NCI-H2029 (cell line): Measurements from ENCODE around the gene NDUFS2.
A peak's percentile ranks its signal among the peaks of the same experiment; 100 is the strongest.
"Not testable (repeated sequence)": the region's sequence is repeated elsewhere in the genome, so short reads cannot be mapped to it uniquely, and the experiment has no call there.

ENCODE experiments used
- DNase-seq: peaks from one replicate; lab custom pipeline; 2025; lab: John Stamatoyannopoulos, UW

NDUFS2 gene

DNA sequence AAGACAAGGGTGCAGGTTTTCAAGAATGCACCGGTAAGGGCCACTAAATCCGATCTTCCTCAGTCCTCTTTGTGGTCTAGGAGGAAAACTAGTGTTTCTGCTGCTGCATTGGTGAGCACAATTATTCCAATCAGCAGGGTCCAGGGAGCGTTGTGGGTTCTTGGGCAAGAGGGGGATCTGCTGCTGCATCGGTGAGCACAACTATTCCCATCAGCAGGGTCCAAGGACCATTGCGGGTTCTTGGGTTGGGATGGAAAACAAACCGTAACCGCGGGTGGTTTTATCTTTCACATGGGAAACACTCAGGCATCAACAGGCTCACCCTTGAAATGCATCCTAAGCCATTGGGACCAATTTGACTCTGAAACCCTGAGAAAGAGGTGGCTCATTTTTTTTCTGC, 49.4 kb downstream of the NDUFS2 start:
- DNase-seq, result no peak

DNA sequence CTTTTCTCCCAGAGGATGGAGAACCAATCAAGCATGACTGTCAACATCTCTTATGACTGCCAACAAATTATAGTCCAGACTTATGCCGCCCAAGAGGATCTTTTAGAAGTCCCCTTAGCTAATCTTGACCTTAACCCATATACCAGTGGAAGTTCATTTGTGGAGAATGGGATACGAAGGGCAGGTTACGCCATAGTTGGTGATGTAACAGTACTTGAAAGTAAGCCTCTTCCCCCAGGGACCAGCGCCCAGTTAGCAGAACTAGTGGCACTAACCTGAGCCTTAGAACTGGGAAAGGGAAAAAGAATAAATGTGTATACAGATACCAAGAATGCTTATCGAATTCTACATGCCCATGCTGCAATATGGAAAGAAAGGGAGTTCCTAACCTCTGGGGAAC, 53.1 kb downstream of the NDUFS2 start:
- not testable (repeated sequence) for DNase-seq

DNA sequence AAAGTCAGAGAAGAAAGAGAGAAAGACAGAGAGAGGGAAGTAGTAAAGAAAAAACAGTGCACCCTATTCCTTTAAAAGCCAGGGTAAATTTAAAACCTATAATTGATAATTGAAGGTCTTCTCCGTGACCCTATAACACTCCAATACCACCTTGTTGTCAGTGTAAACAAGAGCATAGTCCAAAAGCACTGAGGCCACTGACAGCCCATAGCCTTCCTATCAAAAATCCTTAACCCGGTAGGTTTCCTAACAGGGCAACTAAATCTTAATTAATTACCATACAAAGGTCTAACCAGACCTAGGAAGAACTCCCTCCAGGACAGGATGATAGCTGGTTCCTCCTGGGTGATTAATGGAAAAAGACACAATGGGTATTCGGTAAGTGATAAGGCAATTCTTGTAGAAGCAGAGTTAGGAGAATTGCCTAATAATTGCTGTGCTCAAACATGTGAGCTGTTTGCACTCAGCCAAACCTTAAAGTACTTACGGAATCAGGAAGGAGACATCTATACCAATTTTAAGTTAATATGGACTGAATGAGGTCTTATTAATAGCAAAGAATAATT, 53.9 kb downstream of the NDUFS2 start:
- not testable (repeated sequence) for DNase-seq

DNA sequence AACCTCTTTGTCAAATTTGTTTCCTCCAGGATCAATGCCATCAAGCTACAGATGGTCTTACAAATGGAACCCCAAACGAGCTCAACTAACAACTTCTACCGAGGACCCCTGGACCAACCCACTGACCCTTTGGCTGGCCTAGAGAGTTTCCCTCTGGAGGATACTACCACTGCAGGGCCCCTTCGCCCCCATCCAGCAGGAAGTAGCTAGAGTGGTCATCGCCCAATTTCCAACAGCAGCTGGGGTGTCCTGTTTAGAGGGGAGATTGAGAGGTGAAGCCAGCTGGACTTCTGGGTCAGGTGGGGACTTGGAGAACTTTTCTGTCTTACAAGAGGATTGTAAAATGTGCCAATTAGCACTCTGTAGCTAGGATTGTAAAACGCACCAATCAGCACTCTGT, 54.9 kb downstream of the NDUFS2 start:
- DNase-seq, result not testable (repeated sequence)

DNA sequence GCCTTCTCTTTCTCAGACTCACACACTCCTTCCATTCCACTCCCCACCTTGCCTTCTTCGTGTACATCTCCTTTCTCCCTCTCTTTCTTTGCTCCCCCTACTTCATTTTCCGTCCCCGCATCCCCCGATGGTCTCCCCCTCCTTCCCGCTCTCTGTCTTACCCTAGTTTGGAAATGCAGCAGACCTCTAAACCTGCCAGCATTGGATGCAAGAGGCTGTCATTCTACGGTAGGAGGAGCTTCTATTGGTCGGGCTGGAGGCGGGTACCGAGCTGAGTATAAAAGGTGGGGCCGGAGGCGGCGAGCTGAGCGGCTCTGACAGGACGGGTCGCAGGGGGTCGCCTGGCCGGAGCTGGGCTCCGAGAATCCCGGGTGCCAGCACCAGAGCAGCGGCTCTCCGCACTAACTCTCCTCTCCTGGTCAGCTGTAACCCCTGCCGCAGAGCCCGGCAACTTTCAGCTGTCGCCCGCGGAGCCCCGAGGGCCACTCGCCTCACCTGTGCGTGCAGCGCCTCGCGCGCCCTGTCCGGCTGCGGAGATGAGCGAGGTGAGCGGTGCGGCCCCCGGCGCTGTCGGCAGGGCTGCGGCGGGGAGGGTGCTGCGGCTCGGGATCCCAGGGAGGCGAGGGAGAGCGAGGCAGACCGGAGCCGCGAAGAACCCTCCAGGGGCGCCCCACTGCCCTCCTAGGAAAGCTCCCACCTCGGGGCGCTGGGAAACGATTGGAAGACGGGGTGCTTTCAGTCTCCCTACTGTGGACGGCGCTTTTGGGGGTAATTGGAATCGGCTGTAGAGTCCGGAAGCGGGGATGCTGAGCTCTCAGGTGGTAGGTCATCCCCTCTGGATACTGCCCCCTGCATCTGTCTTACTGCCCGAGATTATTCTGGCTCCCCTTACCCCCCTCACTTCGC, 56.5 kb downstream of the NDUFS2 start, which contains the start of gene PCP4L1:
TSS of gene PCP4L1 (plus strand) at position 307 of the 906 bp plus-strand sequence. CDS start at position 537, 230 bp downstream.
- peak; percentile 25 for DNase-seq

DNA sequence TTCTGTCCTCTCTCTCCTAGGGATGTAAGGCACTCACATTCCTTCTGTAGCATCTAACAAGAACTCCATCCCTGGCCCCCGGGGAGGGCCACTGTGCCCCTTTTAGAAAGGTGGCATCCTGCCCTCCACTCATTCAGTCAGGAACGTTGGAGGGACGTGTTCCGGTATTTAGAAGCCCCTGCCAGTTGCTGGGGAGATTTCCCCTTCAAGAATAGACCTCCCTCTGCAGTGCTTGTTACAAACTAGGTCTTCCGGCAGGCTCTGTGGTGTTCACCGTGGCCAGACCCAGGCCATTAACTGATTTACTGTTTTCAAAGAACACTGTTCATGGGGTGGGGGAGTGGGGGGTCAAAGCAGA, 57.2 kb downstream of the NDUFS2 start:
- no peak for DNase-seq

DNA sequence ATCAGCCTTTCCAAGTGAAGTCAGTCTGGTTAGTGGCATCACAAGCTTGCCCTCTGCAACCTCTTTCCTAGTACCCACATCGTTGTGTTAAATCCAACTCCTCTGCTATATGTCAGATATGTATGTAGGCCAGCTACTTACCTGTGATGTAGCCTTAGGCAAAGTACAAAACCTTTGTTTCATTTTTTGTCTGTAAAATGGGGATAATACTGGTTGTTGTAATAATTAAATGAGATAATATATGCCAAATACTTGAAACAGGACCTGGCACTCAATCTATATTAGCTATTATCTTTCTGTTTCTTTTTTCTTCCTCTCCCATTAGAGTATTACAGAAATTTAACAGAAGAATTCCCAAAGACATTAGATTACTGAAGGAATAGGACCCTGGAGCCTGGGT, 57.6 kb downstream of the NDUFS2 start:
- no peak for DNase-seq

DNA sequence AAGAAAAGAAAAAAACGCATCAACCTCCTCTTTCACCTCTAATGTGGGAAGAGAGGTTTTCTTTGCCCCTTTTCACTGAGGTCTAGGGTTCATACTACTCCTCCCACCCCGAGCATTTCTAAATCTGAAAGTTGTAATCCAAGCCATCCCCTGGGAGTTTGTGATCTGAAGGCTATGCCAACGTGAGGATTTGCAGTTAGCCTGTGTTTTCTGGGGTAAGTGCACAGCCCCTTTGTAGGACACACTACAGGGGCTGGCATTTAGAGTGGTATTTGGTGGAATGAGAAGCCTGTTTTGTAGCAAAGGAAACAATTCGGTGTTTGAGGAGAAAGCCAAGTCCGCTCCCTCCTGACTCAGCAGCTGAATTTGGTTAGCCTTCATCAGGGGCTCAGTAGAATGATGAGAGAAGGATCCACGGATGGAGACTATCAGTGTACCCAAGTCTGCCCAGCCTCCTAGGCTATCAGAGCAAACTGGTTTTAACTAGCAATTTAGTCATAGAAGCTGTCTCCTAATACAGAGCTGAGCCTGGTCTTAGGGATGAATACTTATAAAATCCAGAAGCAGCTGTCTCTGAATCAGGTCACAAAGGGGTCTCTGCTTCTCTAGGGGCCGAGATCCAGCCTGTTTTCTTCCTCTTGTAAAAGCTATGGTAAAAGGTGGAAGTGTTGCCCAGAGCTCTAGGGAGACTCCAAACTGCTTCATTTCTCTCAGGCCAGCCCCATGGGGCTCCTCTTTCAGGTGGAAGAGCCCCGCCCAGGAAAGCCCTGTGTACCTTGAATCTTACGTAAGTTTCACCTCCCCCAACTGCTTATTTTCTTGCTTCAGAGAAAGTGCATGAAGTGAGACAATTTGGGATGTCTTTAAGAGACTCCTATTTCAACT, 58.5 kb downstream of the NDUFS2 start:
- DNase-seq, result no peak

DNA sequence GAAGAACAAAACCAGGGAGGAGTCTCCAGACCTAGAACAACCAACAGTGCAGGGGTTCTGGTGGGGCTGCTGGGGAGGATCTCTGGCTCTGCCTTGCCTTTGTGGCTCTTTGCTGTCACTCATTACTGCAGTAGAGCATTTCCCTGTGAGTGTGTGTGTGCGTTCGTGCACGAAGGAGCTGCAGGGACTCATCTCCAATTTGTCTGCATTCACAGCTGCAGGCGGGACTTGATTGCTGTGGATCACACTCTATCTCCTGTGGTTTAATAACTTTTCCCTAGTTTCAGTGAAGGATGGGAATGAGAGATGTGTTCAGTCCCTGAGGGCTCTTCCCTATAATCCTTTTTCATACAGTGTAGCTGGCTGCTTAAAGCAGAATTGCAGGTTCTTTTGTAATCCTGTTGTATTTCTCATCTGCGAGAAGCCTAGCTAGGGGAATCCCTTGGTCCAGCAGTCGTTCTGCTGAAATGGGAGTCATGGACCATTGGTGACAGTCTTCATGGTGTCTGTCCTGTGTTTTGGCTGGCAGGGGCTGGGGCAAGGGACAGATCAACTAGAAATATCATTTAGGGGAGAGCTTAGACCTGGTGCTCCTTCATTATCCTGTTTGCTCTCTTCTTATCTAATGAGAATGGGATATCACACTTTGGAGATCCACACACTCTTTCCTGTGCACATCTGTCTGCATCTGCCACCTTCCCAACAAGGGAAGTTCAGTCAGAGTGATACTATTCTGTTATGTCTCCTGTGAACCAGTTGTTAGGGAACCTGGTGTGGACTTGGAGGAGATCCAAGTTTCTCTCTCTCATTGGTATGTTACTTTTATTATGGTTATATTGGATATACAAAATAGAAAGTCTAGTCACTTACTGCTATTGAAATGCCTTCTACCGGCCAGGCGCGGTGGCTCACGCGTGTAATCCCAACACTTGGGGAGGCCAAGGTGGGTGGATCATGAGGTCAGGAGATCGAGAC, 59.4 kb downstream of the NDUFS2 start:
- no peak for DNase-seq
